Endothelial cell of umbilical vein (primary cell): ENCODE results near the gene BCAN. TPM values are rescaled to one million over a fixed set of nuclear protein-coding genes. Genes with fewer than 3 reads are reported as not detected.

Source experiments
- BruUV-seq: library from RNA; stranded (reverse); fragments of 400-500 nt; replicated peaks from 2 replicates; lab custom pipeline; 2021; lab: Mats Ljungman, UMichigan
- CTCF ChIA-PET: fragments of 300-600, 350-600 bp; sonication (Branson Sonifier 250); formaldehyde crosslinking; loops from one replicate; lab custom pipeline; 2021; ENCODE audit warnings: antibody characterized with exemption, inconsistent platforms; lab: Charles Lee
- POLR2A ChIA-PET: fragments of 300-600, 350-600 bp; sonication (Branson Sonifier 250); formaldehyde crosslinking; loops from one replicate; lab custom pipeline; 2021; ENCODE audit warnings: antibody characterized with exemption, inconsistent platforms; lab: Charles Lee
- DNase-seq: peaks from one replicate; pipeline ENCODE4 v3.0.0-alpha.2; 2011; ENCODE audit warnings: low read depth, low spot score
- FAIRE-seq: peaks from 2 replicates; lab custom pipeline; 2011; peaks lifted over from hg19 to GRCh38; lab: Jason Lieb, UNC
- H2AFZ ChIP-seq: 2 replicates; pipeline ENCODE4 v1.6.0; 2012; ENCODE audit warnings: low read depth, low read length, control low read depth, inconsistent platforms
- H3K27ac ChIP-seq: 2 replicates; pipeline ENCODE4 v1.5.1; 2011; ENCODE audit warnings: low read depth, mild to moderate bottlenecking, control low read depth, low read length, moderate library complexity; ENCODE audit not compliant: insufficient read depth
- H3K27me3 ChIP-seq, 2 experiments: 2 replicates each; pipeline versions ENCODE4 v1.6.0 to v1.6.1; 2011; ENCODE audit warnings: low read length in 2 of 2, mixed read lengths in 1 of 2; ENCODE audit not compliant: control insufficient read depth in 2 of 2, insufficient read depth in 2 of 2
- H3K36me3 ChIP-seq, 2 experiments: 2 replicates in 1 of 2; 3 replicates in 1 of 2; pipeline ENCODE4 v1.5.1; 2011; ENCODE audit warnings: low read length in 2 of 2, mild to moderate bottlenecking in 1 of 2, moderate library complexity in 1 of 2; ENCODE audit not compliant: control insufficient read depth in 2 of 2, insufficient read depth in 2 of 2; ENCODE audit errors: extremely low read depth in 1 of 2
- H3K4me1 ChIP-seq: 3 replicates; pipeline ENCODE4 v1.5.1; 2011; ENCODE audit warnings: mild to moderate bottlenecking, low read length; ENCODE audit not compliant: control insufficient read depth, insufficient read depth; ENCODE audit errors: extremely low read depth
- H3K4me2 ChIP-seq: 2 replicates; pipeline ENCODE4 v1.6.1; 2011; ENCODE audit warnings: low read length, control low read depth, mixed read lengths; ENCODE audit not compliant: insufficient read depth
- H3K4me3 ChIP-seq, 3 experiments: fragments of 200-600 bp in 1 of 3; sonication (generic), shearing (Covaris generic) in 1 of 3; replicated peaks in 1 of 3; 2 replicates each; pipeline ENCODE4 v1.5.1; 2011 to 2016; ENCODE audit warnings: control low read depth in 3 of 3, low read length in 3 of 3, mild to moderate bottlenecking in 2 of 3, inconsistent platforms in 1 of 3, low read depth in 1 of 3, moderate library complexity in 1 of 3; ENCODE audit not compliant: insufficient read depth in 1 of 3
- H3K79me2 ChIP-seq: 2 replicates; pipeline ENCODE4 v1.6.0; 2012; ENCODE audit warnings: low read length, inconsistent platforms; ENCODE audit not compliant: control insufficient read depth, insufficient read depth
- H3K9ac ChIP-seq: replicated peaks from 2 replicates; pipeline ENCODE3; 2011; ENCODE audit warnings: low read length, control low read depth; ENCODE audit not compliant: insufficient read depth; ENCODE audit errors: extremely low read depth
- H3K9me1 ChIP-seq: replicated peaks from 3 replicates; pipeline ENCODE4 v1.6.0; 2011; ENCODE audit warnings: mild to moderate bottlenecking, low read length; ENCODE audit not compliant: control insufficient read depth, insufficient read depth; ENCODE audit errors: extremely low read depth
- H3K9me3 ChIP-seq: replicated peaks from 2 replicates; pipeline ENCODE4 v1.5.1; 2012; ENCODE audit warnings: low read length, inconsistent platforms; ENCODE audit not compliant: control insufficient read depth, insufficient read depth
- H4K20me1 ChIP-seq: replicated peaks from 2 replicates; pipeline ENCODE3; 2011; ENCODE audit warnings: mild to moderate bottlenecking, low read length; ENCODE audit not compliant: control insufficient read depth, insufficient read depth; ENCODE audit errors: extremely low read depth
- CTCF ChIP-seq, 2 donors: IDR thresholded peaks; 1 replicate in 1 of 2; 2 replicates in 1 of 2; pipeline ENCODE4 v1.5.1; 2011; ENCODE audit warnings: low read length in 2 of 2, mild to moderate bottlenecking in 2 of 2, moderate library complexity in 2 of 2, control low read depth in 1 of 2, inconsistent platforms in 1 of 2, low read depth in 1 of 2; ENCODE audit not compliant: insufficient read depth in 1 of 2; ENCODE audit errors: extremely low read depth in 1 of 2
- EZH2 ChIP-seq: IDR thresholded peaks from 2 replicates; pipeline ENCODE4 v1.6.1; 2012; ENCODE audit warnings: borderline replicate concordance, low read depth, mild to moderate bottlenecking, moderate library complexity, low read length, inconsistent platforms; ENCODE audit not compliant: severe bottlenecking
- FOS ChIP-seq: IDR thresholded peaks from 2 replicates; pipeline ENCODE4 v1.6.1; 2011; ENCODE audit warnings: mild to moderate bottlenecking, low read length, moderate library complexity, borderline replicate concordance; ENCODE audit not compliant: insufficient read depth
- JUN ChIP-seq: IDR thresholded peaks from 2 replicates; pipeline ENCODE4 v1.6.1; 2011; ENCODE audit warnings: borderline replicate concordance, low read depth; ENCODE audit not compliant: insufficient read length, insufficient read depth
- MYC ChIP-seq: IDR thresholded peaks from one replicate; pipeline ENCODE4 v1.6.1; 2011; ENCODE audit warnings: mild to moderate bottlenecking, low read depth, low read length
- POLR2A ChIP-seq: IDR thresholded peaks from 2 replicates; pipeline ENCODE4 v1.6.1; 2012; ENCODE audit warnings: low read depth, mild to moderate bottlenecking, control low read depth, low read length
- POLR2AphosphoS5 ChIP-seq: IDR thresholded peaks from 2 replicates; pipeline ENCODE4 v1.6.1; 2012; ENCODE audit warnings: low read depth, mild to moderate bottlenecking, control low read depth, low read length, moderate library complexity; ENCODE audit not compliant: insufficient read depth
- dilution Hi-C: fragments of 300-500 bp; cut with MboI; formaldehyde crosslinking; loops from one replicate; pipeline ENCODE4 v1.15.0; 2019; ENCODE audit warnings: low sequenced_read_pairs; ENCODE audit not compliant: extremely low pct_ligation_motif_present
- intact Hi-C: fragments of 100-400 bp; cut with micrococcal nuclease; formaldehyde crosslinking; loops from one replicate; pipeline ENCODE4 v1.10.0; 2022
- polyA plus RNA-seq, 4 experiments: library from polyadenylated mRNA; depleted of rRNA in 3 of 4; stranded (reverse) in 3 of 4; unstranded in 1 of 4; fragments of >200 nt; gene quantifications; 2 replicates each; pipeline versions ENCODE4 v1.2.1 to v1.2.3, GENCODE V29; 2011 to 2012; ENCODE audit warnings: missing spikeins in 1 of 4
- total RNA-seq: library from RNA; stranded (reverse); gene quantifications from 2 replicates; pipeline ENCODE4 v1.2.3, GENCODE V29; 2021
- TF ChIP-seq, protein P1 (sequence below): IDR thresholded peaks from 2 replicates; pipeline ENCODE4 v1.6.1; 2011; ENCODE audit not compliant: insufficient read depth, insufficient read length

Gene BCAN
- total and polyA plus RNA-seq, 2 donors (not counting 3 experiments of a cell fraction or from before 2014, with no cell fraction given), result 0.15 TPM; not detected in 1

- DNase-seq, result peak; percentile 39
- peak; percentile 70 for FAIRE-seq
- no peaks in the 10 kb centered on the region for H3K9me3 ChIP-seq
- peak overlapping the region; percentile 85 for H3K27ac ChIP-seq
- POLR2A ChIA-PET, result interaction anchor here (4.5 kb wide), 1 partner anchor 13 kb away, joined by 32 read pairs; the partner anchor contains the start of gene NES
- intact Hi-C loops (no loop called here), dilution Hi-C loops (no loop called here)
- no peaks in the 10 kb centered on the region for H3K36me3 ChIP-seq
- CTCF ChIA-PET, result interaction anchor here (4.0 kb wide), 1 partner anchor 63 kb away, joined by 31 read pairs; no protein-coding TSS in a partner anchor
- H4K20me1 ChIP-seq, result no peaks in the 10 kb centered on the region
- H2AFZ ChIP-seq, result no peak overlapping the region
- no peaks in the 10 kb centered on the region for H3K79me2 ChIP-seq
- no peaks in the 10 kb centered on the region for H3K9me1 ChIP-seq
- H3K4me3 ChIP-seq, result no peak overlapping the region
- no peaks in the 10 kb centered on the region for H3K27me3 ChIP-seq
- no peak for TF ChIP-seq MYC
- TF ChIP-seq FOS, result no peak
- TF ChIP-seq POLR2A, result no peak
- TF ChIP-seq EZH2, result no peak
- TF ChIP-seq, protein P1, sequence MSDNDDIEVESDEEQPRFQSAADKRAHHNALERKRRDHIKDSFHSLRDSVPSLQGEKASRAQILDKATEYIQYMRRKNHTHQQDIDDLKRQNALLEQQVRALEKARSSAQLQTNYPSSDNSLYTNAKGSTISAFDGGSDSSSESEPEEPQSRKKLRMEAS, result no peak
- no peak for TF ChIP-seq CTCF (IDR thresholded peaks at IDR 0.05; ENCODE audit: extremely low read depth in 1 of 2, insufficient read depth in 1 of 2, low read depth in 1 of 2, low read length in 2 of 2)
- TF ChIP-seq POLR2AphosphoS5, result no peak
- TF ChIP-seq JUN, result no peak
- no peak overlapping the region for H3K4me2 ChIP-seq
- H3K4me1 ChIP-seq, result peaks cover 56% of the 10 kb centered on the region
- no peak overlapping the region for H3K9ac ChIP-seq
- BruUV-seq, result no TSS peak
These were observed 21.3 kb downstream of the BCAN start for GRCh38 chr1:156663178-156663577.
